Liver (tissue), 9 donors: Measurements from ENCODE around the gene CNIH2. TPM values are rescaled to one million over a fixed set of nuclear protein-coding genes. Genes with fewer than 3 reads are reported as not detected.
A peak's percentile ranks its signal among the peaks of the same experiment; 100 is the strongest.

Source experiments
- DNase-seq: peaks from one replicate; pipeline ENCODE4 v3.0.0-alpha.2; 2017; ENCODE audit warnings: low spot score
- H3K27ac ChIP-seq, 2 donors: one replicate each; pipeline ENCODE4 v1.7.0; 2013; ENCODE audit warnings: inconsistent platforms in 2 of 2, low read length in 2 of 2, control low read depth in 1 of 2, low read depth in 1 of 2, mild to moderate bottlenecking in 1 of 2
- H3K27me3 ChIP-seq, 4 donors: one replicate each; pipeline versions ENCODE4 v1.6.1 to v1.7.0; 2013; ENCODE audit warnings: low read length in 3 of 4, inconsistent platforms in 1 of 4, mild to moderate bottlenecking in 1 of 4, moderate library complexity in 1 of 4; ENCODE audit not compliant: control insufficient read depth in 4 of 4, insufficient read depth in 4 of 4
- H3K36me3 ChIP-seq, 4 donors: one replicate each; pipeline versions ENCODE4 v1.6.1 to v1.7.0; 2013; ENCODE audit warnings: low read length in 3 of 4, mild to moderate bottlenecking in 3 of 4, low read depth in 1 of 4, moderate library complexity in 1 of 4; ENCODE audit not compliant: control insufficient read depth in 4 of 4, insufficient read depth in 3 of 4
- H3K4me1 ChIP-seq, 4 donors: one replicate each; pipeline versions ENCODE4 v1.6.1 to v1.7.0; 2013; ENCODE audit warnings: low read length in 3 of 4, mild to moderate bottlenecking in 3 of 4, moderate library complexity in 1 of 4; ENCODE audit not compliant: control insufficient read depth in 4 of 4, insufficient read depth in 4 of 4
- H3K4me3 ChIP-seq, 3 donors: one replicate each; pipeline versions ENCODE4 v1.6.1 to v1.7.0; 2013; ENCODE audit warnings: low read length in 3 of 3, control low read depth in 1 of 3, low read depth in 1 of 3, mild to moderate bottlenecking in 1 of 3
- H3K9ac ChIP-seq, 2 donors: one replicate each; pipeline ENCODE4 v1.7.0; 2013; ENCODE audit warnings: low read length in 2 of 2, mild to moderate bottlenecking in 2 of 2, moderate library complexity in 2 of 2, control low read depth in 1 of 2, low read depth in 1 of 2
- H3K9me3 ChIP-seq, 4 donors: one replicate each; pipeline versions ENCODE4 v1.6.1 to v1.7.0; 2013; ENCODE audit warnings: low read length in 3 of 4; ENCODE audit not compliant: control insufficient read depth in 4 of 4
- CTCF ChIP-seq: fragments of 150-350 bp; IDR thresholded peaks from 2 replicates; pipeline ENCODE4 v1.5.1; 2017; ENCODE audit warnings: improper control_type of control experiment, low read depth, low read length; ENCODE audit not compliant: missing input control
- EGR1 ChIP-seq, 2 donors: IDR thresholded peaks; 2 replicates each; pipeline ENCODE4 v1.6.1; 2016 to 2018; ENCODE audit warnings: antibody characterized with exemption in 2 of 2, low read depth in 2 of 2
- FOXA1 ChIP-seq: IDR thresholded peaks from 2 replicates; pipeline ENCODE4 v1.6.1; 2016; ENCODE audit warnings: antibody characterized with exemption
- FOXA2 ChIP-seq: IDR thresholded peaks from 2 replicates; pipeline ENCODE4 v1.6.1; 2016; ENCODE audit warnings: antibody characterized with exemption
- GABPA ChIP-seq, 2 donors: IDR thresholded peaks in 1 of 2; conservative IDR thresholded peaks in 1 of 2; 2 replicates each; pipeline ENCODE4 v1.6.1; 2016; ENCODE audit warnings: antibody characterized with exemption in 2 of 2, mild to moderate bottlenecking in 1 of 2, moderate library complexity in 1 of 2
- HNF4A ChIP-seq, 2 donors: conservative IDR thresholded peaks; 2 replicates each; pipeline ENCODE4 v1.6.1; 2016; ENCODE audit warnings: antibody characterized with exemption in 2 of 2, mild to moderate bottlenecking in 2 of 2
- NR2F2 ChIP-seq: IDR thresholded peaks from 2 replicates; pipeline ENCODE4 v1.6.1; 2016; ENCODE audit warnings: antibody characterized with exemption
- REST ChIP-seq: IDR thresholded peaks from 2 replicates; pipeline ENCODE4 v1.6.1; 2016; ENCODE audit warnings: antibody characterized with exemption, mild to moderate bottlenecking
- RXRA ChIP-seq, 2 donors: IDR thresholded peaks; 2 replicates each; pipeline ENCODE4 v1.6.1; 2017 to 2018; ENCODE audit warnings: antibody characterized with exemption in 2 of 2, mild to moderate bottlenecking in 1 of 2
- YY1 ChIP-seq: IDR thresholded peaks from 2 replicates; pipeline ENCODE4 v1.6.1; 2016; ENCODE audit warnings: antibody characterized with exemption, mild to moderate bottlenecking
- WGBS: extraction: QIAGEN DNeasy Blood & Tissue Kit; methylation state at CpG from one replicate; pipeline ENCODE4 v1.1.7; 2013; 5-methylcytosine and 5-hydroxymethylcytosine counted together
- polyA plus RNA-seq, 2 donors: library from polyadenylated mRNA; stranded (reverse) in 1 of 2; unstranded in 1 of 2; fragments of 200-250 nt in 1 of 2; fragments of >200 nt in 1 of 2; fragmentation: Nextera tagmentation in 1 of 2; extraction: Ambion mirVana in 1 of 2; gene quantifications; one replicate each; pipeline versions ENCODE4 v1.2.1 to v1.2.3, GENCODE V29; 2013 to 2015
- total RNA-seq, 2 donors: library from RNA; depleted of rRNA; stranded (reverse); fragments of >200 nt; gene quantifications; one replicate each; pipeline ENCODE4 v1.2.3, GENCODE V29; 2014
- TF ChIP-seq, protein P1 (sequence below): IDR thresholded peaks from 2 replicates; pipeline ENCODE4 v1.6.1; 2016; ENCODE audit warnings: antibody characterized with exemption
- TF ChIP-seq, protein P2 (sequence below): IDR thresholded peaks from 2 replicates; pipeline ENCODE4 v1.6.1; 2016; ENCODE audit warnings: antibody characterized with exemption
- TF ChIP-seq, protein P3 (sequence below): IDR thresholded peaks from 2 replicates; pipeline ENCODE4 v1.6.1; 2016; ENCODE audit warnings: antibody characterized with exemption
- donor health status: healthy.
- donor health status: healthy.
- donor health status: healthy.
- donor health status: healthy.
- donor health status: healthy.

Gene CNIH2
- total and polyA plus RNA-seq, 4 donors: 0.07 TPM; not detected in 3

- H3K27ac ChIP-seq: peak overlapping the region; percentile 96
- H3K27me3 ChIP-seq: peaks cover 0 to 5% (median 0%) of the 10 kb centered on the region in 4 donors
- peaks cover 19 to 49% (median 39%) of the 10 kb centered on the region in 4 donors for H3K4me1 ChIP-seq
- WGBS: 13% methylated on average over 36 of the region's 36 CpGs
- peak; percentile 74 for DNase-seq
- H3K36me3 ChIP-seq: peaks cover 0 to 2% (median 0%) of the 10 kb centered on the region in 4 donors
- H3K9me3 ChIP-seq: no peaks in the 10 kb centered on the region
- peak overlapping the region; percentile 44 to 88 (median 81) for H3K4me3 ChIP-seq
- H3K9ac ChIP-seq: peak overlapping the region; percentile 64 to 78
- peak in 1 of 2 donors; percentile 0 for TF ChIP-seq HNF4A (conservative IDR thresholded peaks at IDR 0.05)
- peak; percentile 100 for TF ChIP-seq REST
- no peak for TF ChIP-seq GABPA (IDR thresholded peaks at IDR 0.05 in 1 of 2, conservative IDR thresholded peaks at IDR 0.05 in 1 of 2)
These were observed 11.8 kb downstream of the CNIH2 start for GRCh38 chr11:66289548-66290329.

DNA sequence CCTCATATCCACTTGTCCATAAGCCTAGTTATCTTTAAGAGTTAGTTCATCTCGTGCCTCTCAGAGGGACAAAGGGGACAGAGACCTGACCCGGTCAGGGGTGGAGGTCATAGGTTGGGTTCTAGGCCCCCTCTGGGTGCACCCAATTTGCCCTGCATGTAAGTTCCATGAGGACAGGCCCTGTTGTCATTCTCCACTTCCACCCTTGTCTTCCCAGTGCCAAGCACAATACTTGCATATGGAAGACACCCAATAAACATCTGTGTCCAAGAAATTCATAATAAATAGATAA, 12.3 kb downstream of the CNIH2 start:
- H3K9ac ChIP-seq: no peak overlapping the region
- no peak for DNase-seq
- no peak overlapping the region for H3K4me3 ChIP-seq
- no peak overlapping the region for H3K27ac ChIP-seq
- no peak for TF ChIP-seq FOXA1
- TF ChIP-seq, protein P1, sequence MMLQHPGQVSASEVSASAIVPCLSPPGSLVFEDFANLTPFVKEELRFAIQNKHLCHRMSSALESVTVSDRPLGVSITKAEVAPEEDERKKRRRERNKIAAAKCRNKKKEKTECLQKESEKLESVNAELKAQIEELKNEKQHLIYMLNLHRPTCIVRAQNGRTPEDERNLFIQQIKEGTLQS: no peak
- no peak for TF ChIP-seq CTCF
- no peak for TF ChIP-seq NR2F2
- TF ChIP-seq REST: no peak
- TF ChIP-seq, protein P2, sequence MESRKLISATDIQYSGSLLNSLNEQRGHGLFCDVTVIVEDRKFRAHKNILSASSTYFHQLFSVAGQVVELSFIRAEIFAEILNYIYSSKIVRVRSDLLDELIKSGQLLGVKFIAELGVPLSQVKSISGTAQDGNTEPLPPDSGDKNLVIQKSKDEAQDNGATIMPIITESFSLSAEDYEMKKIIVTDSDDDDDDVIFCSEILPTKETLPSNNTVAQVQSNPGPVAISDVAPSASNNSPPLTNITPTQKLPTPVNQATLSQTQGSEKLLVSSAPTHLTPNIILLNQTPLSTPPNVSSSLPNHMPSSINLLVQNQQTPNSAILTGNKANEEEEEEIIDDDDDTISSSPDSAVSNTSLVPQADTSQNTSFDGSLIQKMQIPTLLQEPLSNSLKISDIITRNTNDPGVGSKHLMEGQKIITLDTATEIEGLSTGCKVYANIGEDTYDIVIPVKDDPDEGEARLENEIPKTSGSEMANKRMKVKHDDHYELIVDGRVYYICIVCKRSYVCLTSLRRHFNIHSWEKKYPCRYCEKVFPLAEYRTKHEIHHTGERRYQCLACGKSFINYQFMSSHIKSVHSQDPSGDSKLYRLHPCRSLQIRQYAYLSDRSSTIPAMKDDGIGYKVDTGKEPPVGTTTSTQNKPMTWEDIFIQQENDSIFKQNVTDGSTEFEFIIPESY: no peak
- TF ChIP-seq, protein P3, sequence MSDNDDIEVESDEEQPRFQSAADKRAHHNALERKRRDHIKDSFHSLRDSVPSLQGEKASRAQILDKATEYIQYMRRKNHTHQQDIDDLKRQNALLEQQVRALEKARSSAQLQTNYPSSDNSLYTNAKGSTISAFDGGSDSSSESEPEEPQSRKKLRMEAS: no peak
- TF ChIP-seq FOXA2: no peak
- TF ChIP-seq RXRA (IDR thresholded peaks at IDR 0.05): no peak
- TF ChIP-seq YY1: no peak
- no peak for TF ChIP-seq EGR1 (IDR thresholded peaks at IDR 0.05; ENCODE audit: low read depth in 2 of 2)
- no peak for TF ChIP-seq HNF4A (conservative IDR thresholded peaks at IDR 0.05)
- TF ChIP-seq GABPA (IDR thresholded peaks at IDR 0.05 in 1 of 2, conservative IDR thresholded peaks at IDR 0.05 in 1 of 2): no peak
- H3K9me3 ChIP-seq: no peaks in the 10 kb centered on the region
- peaks cover 0 to 5% (median 0%) of the 10 kb centered on the region in 4 donors for H3K27me3 ChIP-seq
- 77% methylated on average over 2 of the region's 2 CpGs for WGBS
- peaks cover 19 to 45% (median 36%) of the 10 kb centered on the region in 4 donors for H3K4me1 ChIP-seq
- H3K36me3 ChIP-seq: no peaks in the 10 kb centered on the region
